GM12878 (cell line): ENCODE data around the gene RNF149. TPM values are rescaled to one million over a fixed set of nuclear protein-coding genes. Genes with fewer than 3 reads are reported as not detected.

Experiments used
- ATAC-seq: fragments of 200-7000 bp; cut with Tn5 transposase; 3 replicates; pipeline ENCODE4 v1.9.1; 2020; ENCODE audit warnings: mild to moderate bottlenecking, moderate library complexity
- BruUV-seq: library from RNA; stranded (reverse); fragments of 400-500 nt; replicated peaks from 2 replicates; lab custom pipeline; 2021; lab: Mats Ljungman, UMichigan
- CTCF ChIA-PET: fragments of 300-600 bp; sonication (Branson Sonifier 250); formaldehyde crosslinking; extraction: SDS; loops from one replicate; lab custom pipeline; 2021; ENCODE audit warnings: inconsistent platforms; lab: Yijun Ruan, JAX
- POLR2A ChIA-PET: fragments of 350-600 bp; formaldehyde crosslinking; extraction: SDS; loops from one replicate; lab custom pipeline; 2021; ENCODE audit warnings: inconsistent platforms; lab: Charles Lee
- RAD21 ChIA-PET: fragments of 300-600 bp; sonication (Branson Sonifier 250); formaldehyde crosslinking; loops from one replicate; lab custom pipeline; 2023; ENCODE audit warnings: antibody characterized with exemption; ENCODE audit not compliant: unreplicated experiment; lab: Charles Lee
- SMC1A ChIA-PET: fragments of 300-600 bp; sonication (Branson Sonifier 250); formaldehyde crosslinking; loops from one replicate; lab custom pipeline; 2023; ENCODE audit not compliant: unreplicated experiment, uncharacterized antibody; lab: Charles Lee
- DNase-seq: peaks from one replicate; pipeline ENCODE4 v3.0.0-alpha.2; 2011; ENCODE audit warnings: low read depth, low spot score
- FAIRE-seq: peaks from 3 replicates; lab custom pipeline; 2011; peaks lifted over from hg19 to GRCh38; lab: Jason Lieb, UNC
- H2AFZ ChIP-seq: 2 replicates; pipeline ENCODE4 v1.6.0; 2011; ENCODE audit warnings: low read depth, low read length, control low read depth; ENCODE audit not compliant: control insufficient read depth
- H3K27ac ChIP-seq: 2 replicates; pipeline ENCODE4 v1.5.1; 2011; ENCODE audit warnings: control low read depth; ENCODE audit not compliant: control insufficient read depth, insufficient read depth
- H3K27me3 ChIP-seq, 2 experiments: replicated peaks in 1 of 2; 2 replicates each; pipeline versions ENCODE4 v1.6.0 to v1.6.1; 2011; ENCODE audit warnings: low read length in 1 of 2; ENCODE audit not compliant: control insufficient read depth in 2 of 2, insufficient read depth in 2 of 2
- H3K36me3 ChIP-seq, 2 experiments: 2 replicates each; pipeline ENCODE4 v1.5.1; 2011; ENCODE audit warnings: low read length in 1 of 2; ENCODE audit not compliant: control insufficient read depth in 2 of 2, insufficient read depth in 2 of 2
- H3K4me1 ChIP-seq: 2 replicates; pipeline ENCODE4 v1.6.1; 2011; ENCODE audit warnings: mild to moderate bottlenecking, low read length, moderate library complexity, mixed read lengths; ENCODE audit not compliant: control insufficient read depth, insufficient read depth
- H3K4me2 ChIP-seq: 2 replicates; pipeline ENCODE4 v1.6.0; 2011; ENCODE audit warnings: control low read depth; ENCODE audit not compliant: control insufficient read depth, insufficient read depth
- H3K4me3 ChIP-seq: fragments of 200-600 bp; sonication (generic); 2 replicates; pipeline ENCODE4 v1.5.1; 2016
- H3K79me2 ChIP-seq: 2 replicates; pipeline ENCODE4 v1.6.0; 2011; ENCODE audit warnings: low read length; ENCODE audit not compliant: control insufficient read depth, insufficient read depth
- H3K9ac ChIP-seq: 2 replicates; pipeline ENCODE4 v1.8.0; 2011; ENCODE audit warnings: low read length, control low read depth, mixed read lengths; ENCODE audit not compliant: control insufficient read depth, insufficient read depth
- H3K9me3 ChIP-seq: replicated peaks from 3 replicates; pipeline ENCODE4 v1.5.1; 2011; ENCODE audit warnings: mild to moderate bottlenecking, low read length; ENCODE audit not compliant: control insufficient read depth, insufficient read depth
- H4K20me1 ChIP-seq: 2 replicates; pipeline ENCODE4 v1.6.0; 2011; ENCODE audit not compliant: control insufficient read depth, insufficient read depth
- ATF2 ChIP-seq: IDR thresholded peaks from 2 replicates; pipeline ENCODE4 v1.6.1; 2012; ENCODE audit warnings: low read length, inconsistent platforms
- BRCA1 ChIP-seq: IDR thresholded peaks from 2 replicates; pipeline ENCODE4 v1.6.1; 2011; ENCODE audit warnings: low read depth, low read length, improper control_type of control experiment
- HDAC2 ChIP-seq: fragments of 200-600 bp; sonication (generic); IDR thresholded peaks from 2 replicates; pipeline ENCODE4 v1.6.1; 2017
- JUNB ChIP-seq: IDR thresholded peaks from 2 replicates; pipeline ENCODE4 v1.6.1; 2016; ENCODE audit warnings: antibody characterized with exemption, mild to moderate bottlenecking
- JUND ChIP-seq: IDR thresholded peaks from 2 replicates; pipeline ENCODE4 v1.6.1; 2012; ENCODE audit warnings: low read depth, mild to moderate bottlenecking, low read length, improper control_type of control experiment, moderate library complexity
- MLLT1 ChIP-seq: fragments of 450-650 bp; IDR thresholded peaks from 2 replicates; pipeline ENCODE4 v1.6.1; 2016; ENCODE audit warnings: mild to moderate bottlenecking
- NFYA ChIP-seq: IDR thresholded peaks from 2 replicates; pipeline ENCODE4 v1.6.1; 2011; ENCODE audit warnings: low read depth, mild to moderate bottlenecking, low read length, improper control_type of control experiment, borderline replicate concordance
- NRF1 ChIP-seq: conservative IDR thresholded peaks from 2 replicates; pipeline ENCODE4 v1.6.1; 2011; ENCODE audit warnings: mild to moderate bottlenecking, low read depth, low read length, improper control_type of control experiment
- RAD21 ChIP-seq: IDR thresholded peaks from 2 replicates; pipeline ENCODE4 v1.6.1; 2011; ENCODE audit warnings: mild to moderate bottlenecking, low read depth, low read length, moderate library complexity; ENCODE audit not compliant: insufficient read depth
- RELA ChIP-seq: fragments of 450-650 bp; IDR thresholded peaks from 2 replicates; pipeline ENCODE4 v1.8.0; 2014; ENCODE audit warnings: borderline replicate concordance; ENCODE audit not compliant: partially characterized antibody
- SMAD1 ChIP-seq: fragments of 450-650 bp; IDR thresholded peaks from 2 replicates; pipeline ENCODE4 v1.6.1; 2018; ENCODE audit warnings: mild to moderate bottlenecking, low read depth; ENCODE audit not compliant: partially characterized antibody
- STAT1 ChIP-seq: fragments of 450-650 bp; conservative IDR thresholded peaks from 2 replicates; pipeline ENCODE4 v1.6.1; 2014; ENCODE audit warnings: antibody characterized with exemption, mild to moderate bottlenecking
- TARDBP ChIP-seq: IDR thresholded peaks from 2 replicates; pipeline ENCODE4 v1.6.1; 2016; ENCODE audit warnings: borderline replicate concordance
- USF1 ChIP-seq: IDR thresholded peaks from 2 replicates; pipeline ENCODE4 v1.6.1; 2011; ENCODE audit warnings: borderline replicate concordance, low read depth, mild to moderate bottlenecking, moderate library complexity, mixed read lengths, low read length; ENCODE audit not compliant: insufficient read depth; ENCODE audit errors: extremely low read length
- YY1 ChIP-seq: IDR thresholded peaks from 2 replicates; pipeline ENCODE4 v1.6.1; 2011; ENCODE audit warnings: low read depth, mild to moderate bottlenecking, low read length
- ZBED1 ChIP-seq: IDR thresholded peaks from 2 replicates; pipeline ENCODE4 v1.6.1; 2016; ENCODE audit warnings: borderline replicate concordance
- ZBTB33 ChIP-seq: fragments of 450-650 bp; IDR thresholded peaks from 2 replicates; pipeline ENCODE4 v1.6.1; 2017; ENCODE audit warnings: mild to moderate bottlenecking
- ZNF207 ChIP-seq: fragments of 450-650 bp; IDR thresholded peaks from 2 replicates; pipeline ENCODE4 v1.6.1; 2014; ENCODE audit warnings: antibody characterized with exemption, mild to moderate bottlenecking, borderline replicate concordance
- ZSCAN29 ChIP-seq: fragments of 450-650 bp; IDR thresholded peaks from 2 replicates; pipeline ENCODE4 v1.6.1; 2017; ENCODE audit warnings: mild to moderate bottlenecking, moderate library complexity
- WGBS: methylation state at CpG from one replicate; pipeline ENCODE4 v1.1.6; 2016; ENCODE audit warnings: low lambda C conversion rate; ENCODE audit not compliant: insufficient replicate concordance, insufficient coverage; ENCODE audit errors: missing lambda C conversion rate; 5-methylcytosine and 5-hydroxymethylcytosine counted together
- in situ Hi-C: fragments of 300-500 bp; cut with MboI; formaldehyde crosslinking; loops from 9 replicates; pipeline ENCODE4 v1.14.3; 2018; ENCODE audit warnings: mixed read lengths
- intact Hi-C: fragments of 100-400 bp; cut with micrococcal nuclease; formaldehyde crosslinking; loops from one replicate; pipeline ENCODE4 v1.14.2; 2022; ENCODE audit not compliant: unreplicated experiment
- polyA plus RNA-seq, 11 experiments: library from polyadenylated mRNA; depleted of rRNA in 4 of 11; unstranded in 6 of 11; stranded (reverse) in 5 of 11; fragments of >200 nt; fragmentation: Nextera tagmentation in 4 of 11; fragmentation: Illumina TruSeq in 1 of 11; extraction: Ambion mirVana in 4 of 11; extraction: Trizol in 1 of 11; gene quantifications; 1 replicate in 1 of 11; 2 replicates in 10 of 11; pipeline versions ENCODE4 v1.2.1 to v1.2.3, GENCODE V29; 2011 to 2016; ENCODE audit warnings: inconsistent platforms in 2 of 11, missing spikeins in 2 of 11, low read depth in 1 of 11
- total RNA-seq, 4 experiments: library from RNA; depleted of rRNA in 3 of 4; stranded (reverse); fragments of >200 nt in 3 of 4; fragmentation: Illumina TruSeq in 1 of 4; extraction: Trizol in 1 of 4; gene quantifications; 2 replicates each; pipeline versions ENCODE4 v1.2.1 to v1.2.3, GENCODE V29; 2013 to 2021

The RNF149 gene
- total and polyA plus RNA-seq, 10 of the 15 experiments (the other 5 are each of a cell fraction or from before 2014, with no cell fraction given) = 5.2 to 38.4 (median 16.3) TPM

- no peak for TF ChIP-seq ZBTB33
- no peak for TF ChIP-seq JUNB
- no peak for TF ChIP-seq JUND
- TF ChIP-seq ZNF207 = no peak
- TF ChIP-seq, all 136 proteins: peak for 0
These were observed 46.4 kb downstream of the RNF149 start (continued) for GRCh38 chr2:101262142-101262541.

- peaks cover 3% of the 10 kb centered on the region; the same call in 1 of the 2 replicates for H4K20me1 ChIP-seq
- intact Hi-C loops (no loop called here), in situ Hi-C loops (no loop called here)
- peaks cover 0 to 6% of the 10 kb centered on the region in 2 experiments; a peak in 2 of 4 replicates for H3K36me3 ChIP-seq
- TF ChIP-seq ZSCAN29 (no peak), RAD21 (no peak), BRCA1 (no peak), ATF2 (no peak), USF1 (no peak), NFYA (no peak), NRF1 (no peak), RELA (no peak), MLLT1 (no peak), TARDBP (no peak), STAT1 (no peak), ZBED1 (no peak), HDAC2 (no peak), SMAD1 (no peak), YY1 (no peak)
- CTCF ChIA-PET = interaction anchor here (1.1 kb wide), 1 partner anchor 11 kb away, joined by 6 read pairs; no protein-coding TSS in a partner anchor
- 95% methylated on average over 8 of the region's 8 CpGs for WGBS
- H3K4me3 ChIP-seq = no peak overlapping the region
- FAIRE-seq (no peak), ATAC-seq (no peak), DNase-seq (no peak)
- RAD21 ChIA-PET = no interaction called here
- no peak overlapping the region for H3K4me2 ChIP-seq
- H3K79me2 ChIP-seq = peaks cover 22% of the 10 kb centered on the region
- POLR2A ChIA-PET = interaction anchor here (0.6 to 1.8 kb wide), 6 partner anchors 9 to 1908 kb away, joined by 3 to 7 read pairs (median 4); partner anchors contain the start of gene RNF149
- no peak overlapping the region for H3K27ac ChIP-seq
- no peak overlapping the region for H2AFZ ChIP-seq
- H3K27me3 ChIP-seq = no peaks in the 10 kb centered on the region
- no TSS peak for BruUV-seq
- H3K9ac ChIP-seq = no peak overlapping the region
- peaks cover 5% of the 10 kb centered on the region for H3K4me1 ChIP-seq
- SMC1A ChIA-PET = interaction anchor here (0.7 to 1.1 kb wide), 2 partner anchors 10 to 17 kb away, joined by 3 read pairs; no protein-coding TSS in a partner anchor
- H3K9me3 ChIP-seq = no peaks in the 10 kb centered on the region
These were observed 49.7 kb downstream of the RNF149 start for GRCh38 chr2:101258804-101259203.
